ENCODE data around the gene SMIM45.

The SMIM45 gene

DNA sequence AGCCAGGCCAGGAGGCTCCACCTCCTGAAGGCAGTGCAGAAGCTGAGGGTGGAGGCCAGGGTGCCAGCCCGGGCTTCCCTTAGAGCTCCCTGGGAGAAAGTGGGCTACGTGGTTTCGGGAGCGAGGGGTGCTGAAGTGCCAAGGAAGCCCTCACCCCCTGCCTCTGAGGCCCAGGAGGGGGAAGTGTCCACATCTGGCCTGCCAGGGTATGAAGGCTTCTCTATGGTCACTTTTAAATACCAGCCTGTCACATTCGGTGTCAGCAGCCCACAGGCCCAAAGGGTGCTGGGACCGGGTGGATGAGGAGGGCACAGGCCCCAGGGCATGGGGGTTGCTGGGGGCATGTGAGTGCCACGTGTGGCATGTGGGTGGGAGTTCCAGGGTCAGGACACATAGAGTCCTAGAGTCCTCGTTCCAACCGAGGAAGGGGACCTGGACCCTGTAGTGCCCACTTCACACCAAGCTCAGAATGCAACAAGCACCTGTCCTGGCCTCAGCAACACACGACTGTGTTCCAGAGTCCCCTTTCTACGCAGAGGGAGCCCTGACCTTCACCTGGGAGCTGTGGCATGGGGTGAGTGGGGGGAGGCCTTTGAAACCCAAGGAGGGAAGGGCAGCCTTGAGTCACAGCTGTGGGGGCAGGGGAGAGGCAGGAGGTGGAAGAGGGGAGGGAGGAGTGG, 38.8 kb upstream of the SMIM45 start:
- Mint-ChIP-seq H3K4me3 (peak overlapping the region; percentile 61), H3K27ac (peak overlapping the region; percentile 58), H3K9me3 (no peaks in the 10 kb centered on the region), H3K4me1 (peaks cover 47% of the 10 kb centered on the region), H3K36me3 (peaks cover 37% of the 10 kb centered on the region)
- DNase-seq (ENCODE audit: low spot score in 2 of 2), result no peak
- no peak for ATAC-seq

DNA sequence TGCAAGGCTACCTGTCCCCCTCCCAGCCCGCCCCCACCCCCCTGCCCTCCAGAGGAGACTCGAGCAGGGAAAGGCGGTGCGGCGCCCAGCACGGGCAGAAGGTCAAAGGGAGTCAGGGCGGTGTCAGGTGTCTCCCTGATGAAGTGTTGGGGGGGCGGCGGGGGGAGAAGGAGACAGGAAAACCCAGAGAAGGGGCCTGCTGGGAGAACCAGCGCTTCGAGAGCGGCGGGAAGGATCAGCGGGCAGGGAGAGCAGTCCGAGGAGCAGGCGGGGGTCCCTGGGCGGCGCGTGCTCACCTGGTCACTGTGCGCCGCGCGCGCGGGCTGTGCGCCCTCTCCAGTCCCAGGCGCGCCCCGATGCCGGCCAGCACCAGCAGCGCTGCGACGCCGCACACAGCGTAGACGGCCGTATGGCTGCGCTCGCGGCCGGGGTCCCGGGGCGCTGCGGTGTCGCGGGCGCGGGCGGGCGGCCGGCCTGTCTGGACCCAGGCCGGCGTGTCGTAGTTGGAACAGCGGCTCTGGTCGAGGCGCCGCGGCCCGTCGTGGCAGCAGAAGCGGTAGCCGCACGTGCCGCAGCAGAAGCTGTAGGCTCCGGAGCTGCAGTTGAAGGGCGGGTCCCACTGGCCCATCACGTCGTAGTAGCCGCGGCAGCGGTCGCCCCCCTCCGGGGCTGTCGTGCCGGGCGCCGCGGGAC, 38.0 kb upstream of the SMIM45 start:
- no peaks in the 10 kb centered on the region for H3K9me3 Mint-ChIP-seq
- DNase-seq (ENCODE audit: low spot score in 2 of 2) (no peak), ATAC-seq (no peak)
- peaks cover 39% of the 10 kb centered on the region for H3K4me1 Mint-ChIP-seq
- no peak overlapping the region for H3K27ac Mint-ChIP-seq
- peak overlapping the region; percentile 61 for H3K4me3 Mint-ChIP-seq
- peaks cover 30% of the 10 kb centered on the region for H3K36me3 Mint-ChIP-seq

DNA sequence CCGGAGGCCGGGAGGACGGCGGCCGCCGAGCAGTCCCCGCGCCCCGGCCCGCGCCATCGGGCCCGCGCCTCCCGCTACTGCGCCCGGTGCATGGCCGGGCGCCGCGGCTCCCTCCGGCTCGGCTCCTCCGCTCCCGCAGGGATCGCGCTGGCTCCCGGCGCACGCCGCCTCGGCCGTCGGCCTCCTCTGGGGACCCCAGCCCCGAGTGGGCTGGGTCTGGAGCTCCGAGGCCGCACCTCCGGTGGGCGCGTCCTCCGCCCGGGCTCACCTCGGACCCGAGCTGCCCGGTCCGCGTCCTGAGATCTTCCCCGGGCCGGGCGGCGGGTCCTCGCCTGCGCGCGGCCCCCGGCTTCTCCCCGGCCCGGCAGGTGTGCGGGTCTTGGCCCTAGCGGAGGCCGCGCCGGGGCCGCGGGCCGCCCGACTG, 37.3 kb upstream of the SMIM45 start:
- no peak overlapping the region for H3K27ac Mint-ChIP-seq
- no peaks in the 10 kb centered on the region for H3K9me3 Mint-ChIP-seq
- H3K36me3 Mint-ChIP-seq, result peaks cover 25% of the 10 kb centered on the region
- no peak for DNase-seq (ENCODE audit: low spot score in 2 of 2)
- peak; percentile 1 for ATAC-seq
- H3K4me1 Mint-ChIP-seq, result peaks cover 33% of the 10 kb centered on the region
- H3K4me3 Mint-ChIP-seq, result peak overlapping the region; percentile 51

DNA sequence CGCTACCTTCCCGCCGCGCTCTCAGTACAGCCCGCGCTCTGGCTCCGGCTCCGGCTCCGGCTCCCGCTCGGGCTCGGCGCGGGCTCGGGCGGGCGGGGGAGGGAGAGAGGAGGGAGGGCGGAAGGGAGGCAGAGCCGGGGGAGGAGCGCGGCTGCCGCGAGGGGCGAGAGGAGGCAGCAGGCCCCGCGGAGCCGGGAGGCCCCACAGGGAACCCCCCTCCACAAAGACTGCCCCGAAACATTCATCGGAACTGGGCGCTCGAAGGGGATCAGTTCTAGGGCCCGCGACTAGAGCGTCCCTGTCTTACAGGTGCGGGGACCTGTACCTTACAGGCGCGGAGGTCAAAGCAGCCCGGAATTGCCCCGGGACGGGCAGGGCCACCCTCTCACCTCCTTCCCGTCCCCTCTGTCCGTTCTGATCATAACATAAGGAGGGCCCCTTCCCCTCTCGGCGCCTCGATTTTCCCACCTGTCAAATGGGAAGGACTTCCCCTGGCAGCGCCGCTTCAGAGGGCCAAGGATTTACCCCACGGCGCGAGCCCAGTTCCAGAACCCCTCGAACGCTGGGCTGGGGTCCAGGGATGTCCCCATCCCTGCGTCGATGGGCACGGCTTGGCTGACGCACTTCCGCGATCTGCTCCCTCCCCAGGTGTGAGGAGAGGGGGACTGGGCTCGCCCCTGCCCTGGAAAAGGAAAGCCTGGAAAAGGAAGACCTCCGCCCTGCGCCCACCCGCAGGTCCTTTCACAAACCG, 36.7 kb upstream of the SMIM45 start, which contains the start of gene SHISA8:
Gene SHISA8, minus strand, starts transcription at position 40 of the 751 bp plus-strand sequence. CDS start 407 bp downstream, outside the sequence.
- Mint-ChIP-seq H3K9me3 (no peaks in the 10 kb centered on the region), H3K36me3 (peaks cover 25% of the 10 kb centered on the region), H3K27ac (no peak within 1 kb of the TSS), H3K4me3 (peak within 1 kb of the TSS; percentile 61), H3K4me1 (peaks cover 35% of the 10 kb centered on the region)
- DNase-seq (ENCODE audit: low spot score in 2 of 2), result peak in 1 of 2 donors; percentile 37
- ATAC-seq, result peak; percentile 63

GRCh38 chr22:41915786-41916493, 36.0 kb upstream of the SMIM45 start:
- no peak for DNase-seq (ENCODE audit: low spot score in 2 of 2)
- Mint-ChIP-seq H3K4me1 (peaks cover 39% of the 10 kb centered on the region), H3K36me3 (peaks cover 25% of the 10 kb centered on the region), H3K4me3 (peak overlapping the region; percentile 51), H3K27ac (no peak overlapping the region), H3K9me3 (no peaks in the 10 kb centered on the region)
- ATAC-seq, result no peak

- Mint-ChIP-seq H3K4me1 (peaks cover 31% of the 10 kb centered on the region), H3K36me3 (peaks cover 18% of the 10 kb centered on the region), H3K4me3 (no peak overlapping the region), H3K27ac (no peak overlapping the region), H3K9me3 (no peaks in the 10 kb centered on the region)
- no peak for ATAC-seq
- no peak for DNase-seq (ENCODE audit: low spot score in 2 of 2)
These were observed 35.1 kb upstream of the SMIM45 start for GRCh38 chr22:41916745-41917358.

DNA sequence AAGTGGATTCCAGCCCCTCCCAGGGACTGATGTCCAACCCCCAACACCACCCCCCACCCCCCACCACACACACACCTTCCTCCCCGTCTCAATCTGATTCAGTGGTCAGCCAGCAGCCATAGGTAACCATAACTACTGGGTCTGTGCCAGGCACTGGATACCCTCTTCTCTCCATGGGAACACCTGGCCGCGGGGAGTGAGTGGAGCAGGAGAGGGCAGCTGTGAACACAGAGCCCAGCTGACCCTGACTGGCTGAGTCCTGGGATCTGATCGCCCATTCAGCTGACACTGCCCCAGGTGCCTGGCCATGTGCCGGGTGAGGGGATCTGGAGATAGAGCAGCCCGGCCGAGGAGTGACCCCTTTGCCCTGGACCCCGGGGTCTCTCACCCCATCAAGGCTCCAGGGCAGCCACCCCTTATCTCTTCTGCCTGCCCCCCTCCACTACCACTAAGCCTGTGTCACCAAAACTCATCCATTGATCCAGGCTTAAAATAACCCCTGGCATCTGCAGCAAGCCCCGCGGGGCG, 34.5 kb upstream of the SMIM45 start:
- Mint-ChIP-seq H3K4me3 (no peak overlapping the region), H3K36me3 (peaks cover 12% of the 10 kb centered on the region), H3K4me1 (peaks cover 28% of the 10 kb centered on the region), H3K27ac (no peak overlapping the region), H3K9me3 (no peaks in the 10 kb centered on the region)
- ATAC-seq (no peak), DNase-seq (ENCODE audit: low spot score in 2 of 2) (no peak)

GRCh38 chr22:41917903-41918791, 33.8 kb upstream of the SMIM45 start:
- no peaks in the 10 kb centered on the region for H3K9me3 Mint-ChIP-seq
- no peak overlapping the region for H3K27ac Mint-ChIP-seq
- peaks cover 9% of the 10 kb centered on the region for H3K36me3 Mint-ChIP-seq
- H3K4me1 Mint-ChIP-seq, result peaks cover 21% of the 10 kb centered on the region
- DNase-seq (ENCODE audit: low spot score in 2 of 2) (no peak), ATAC-seq (no peak)
- peak overlapping the region; percentile 63 for H3K4me3 Mint-ChIP-seq

- ATAC-seq (peak; percentile 51), DNase-seq (ENCODE audit: low spot score in 2 of 2) (no peak)
- Mint-ChIP-seq H3K4me1 (peaks cover 17% of the 10 kb centered on the region), H3K4me3 (peak overlapping the region; percentile 63), H3K27ac (peak overlapping the region; percentile 37), H3K9me3 (no peaks in the 10 kb centered on the region), H3K36me3 (peaks cover 8% of the 10 kb centered on the region)
These were observed 32.4 kb upstream of the SMIM45 start for GRCh38 chr22:41919357-41920224.

- Mint-ChIP-seq H3K36me3 (peaks cover 8% of the 10 kb centered on the region), H3K27ac (peak overlapping the region; percentile 37), H3K4me3 (peak overlapping the region; percentile 63), H3K4me1 (peaks cover 21% of the 10 kb centered on the region), H3K9me3 (no peaks in the 10 kb centered on the region)
- no peak for DNase-seq (ENCODE audit: low spot score in 2 of 2)
- ATAC-seq, result no peak
These were observed 31.5 kb upstream of the SMIM45 start for GRCh38 chr22:41920271-41920976.

DNA sequence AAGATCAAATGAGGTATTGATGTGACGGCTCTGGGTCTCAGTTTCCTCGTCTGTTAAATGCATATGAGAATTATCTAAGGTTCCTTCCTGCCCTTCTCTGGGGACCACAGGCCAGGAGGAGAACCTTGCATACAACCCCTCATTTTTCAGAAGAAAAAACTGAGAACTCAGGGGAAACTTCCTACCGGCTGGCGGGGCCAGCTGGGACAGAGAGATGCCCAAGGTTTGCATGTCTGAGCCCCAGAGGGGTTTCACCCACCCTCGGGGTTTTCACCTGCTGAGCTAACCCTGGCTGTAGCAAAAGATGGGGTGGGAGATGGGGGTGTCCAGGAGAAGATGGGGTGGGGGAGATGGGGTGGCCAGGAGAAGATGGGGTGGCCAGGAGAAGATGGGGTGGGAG, 29.6 kb upstream of the SMIM45 start:
- DNase-seq (ENCODE audit: low spot score in 2 of 2) (no peak), ATAC-seq (no peak)
- H3K9me3 Mint-ChIP-seq, result no peaks in the 10 kb centered on the region
- H3K4me1 Mint-ChIP-seq, result peaks cover 23% of the 10 kb centered on the region
- H3K27ac Mint-ChIP-seq, result no peak overlapping the region
- H3K36me3 Mint-ChIP-seq, result peaks cover 8% of the 10 kb centered on the region
- H3K4me3 Mint-ChIP-seq, result no peak overlapping the region

DNA sequence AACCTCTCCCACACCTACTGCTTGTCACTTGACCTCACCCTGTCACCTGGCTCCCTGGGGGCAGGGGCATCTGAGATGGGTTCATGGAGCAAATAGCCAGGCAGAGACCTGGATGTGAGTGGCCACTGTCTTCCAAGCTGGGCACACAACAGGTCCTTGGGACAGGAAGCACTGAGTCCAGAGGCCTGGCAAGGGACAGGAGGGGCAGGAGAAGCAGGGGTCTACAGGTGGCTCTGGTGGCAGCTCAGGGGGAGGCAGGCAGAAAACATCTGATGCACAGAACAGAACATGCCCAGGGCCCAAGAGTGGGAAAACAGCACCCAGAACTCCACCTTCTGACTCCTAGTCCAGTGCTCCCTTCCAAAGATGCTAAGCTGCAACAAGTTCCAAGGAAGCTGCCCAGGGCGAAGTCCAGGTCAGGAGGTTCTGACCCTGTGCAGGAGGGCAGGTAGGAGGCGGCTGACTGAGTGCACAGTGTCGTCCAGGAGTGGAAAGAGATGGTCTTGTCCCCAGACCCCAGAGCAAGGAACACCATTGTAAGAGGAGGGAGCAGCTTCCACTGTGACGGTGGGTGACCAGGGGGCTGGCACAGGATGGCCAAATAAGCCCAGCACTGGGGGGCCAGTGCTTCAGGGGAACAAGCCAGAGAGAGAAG, 28.9 kb upstream of the SMIM45 start:
- Mint-ChIP-seq H3K27ac (no peak overlapping the region), H3K9me3 (no peaks in the 10 kb centered on the region), H3K4me1 (peaks cover 31% of the 10 kb centered on the region), H3K36me3 (peaks cover 14% of the 10 kb centered on the region), H3K4me3 (no peak overlapping the region)
- DNase-seq (ENCODE audit: low spot score in 2 of 2), result no peak
- no peak for ATAC-seq
